HepG2 (cell line): ENCODE results near the gene ARL16. TPM values are rescaled to one million over a fixed set of nuclear protein-coding genes. Genes with fewer than 3 reads are reported as not detected.

Source experiments
- DNMT3B ChIP-seq: conservative IDR thresholded peaks from 2 replicates; pipeline ENCODE4 v1.6.1; 2016; ENCODE audit warnings: missing biosample characterization, control low read depth
- FOXA3 ChIP-seq: IDR thresholded peaks from 2 replicates; pipeline ENCODE4 v1.6.1; 2016; ENCODE audit warnings: missing genetic modification reagents, missing compliant biosample characterization
- HNRNPLL ChIP-seq: fragments of 200-400 bp; formaldehyde crosslinking; IDR thresholded peaks from 2 replicates; pipeline ENCODE4 v1.6.1; 2017; ENCODE audit warnings: mild to moderate bottlenecking, low read depth, low read length; ENCODE audit not compliant: poor library complexity, severe bottlenecking
- MAZ ChIP-seq, 2 experiments: sonication (generic) in 1 of 2; formaldehyde crosslinking in 1 of 2; IDR thresholded peaks; 2 replicates each; pipeline versions ENCODE4 v1.5.0 to v1.6.1; 2012 to 2020; ENCODE audit warnings: low read depth in 2 of 2, mild to moderate bottlenecking in 2 of 2, borderline replicate concordance in 1 of 2, improper control_type of control experiment in 1 of 2, low read length in 1 of 2, missing genetic modification reagents in 1 of 2, moderate library complexity in 1 of 2
- NPAS2 ChIP-seq: sonication (generic); formaldehyde crosslinking; IDR thresholded peaks from 2 replicates; pipeline ENCODE4 v1.8.0; 2022; ENCODE audit warnings: mild to moderate bottlenecking, missing genetic modification reagents, borderline replicate concordance
- PAX8 ChIP-seq: sonication (generic); formaldehyde crosslinking; IDR thresholded peaks from 2 replicates; pipeline ENCODE4 v1.8.0; 2022; ENCODE audit warnings: mild to moderate bottlenecking, missing genetic modification reagents, borderline replicate concordance
- SYNCRIP ChIP-seq: fragments of 200-400 bp; formaldehyde crosslinking; IDR thresholded peaks from 2 replicates; pipeline ENCODE4 v1.6.1; 2018; ENCODE audit warnings: mild to moderate bottlenecking, low read depth, low read length; ENCODE audit not compliant: insufficient read depth
- ZBTB8A ChIP-seq: sonication (generic); formaldehyde crosslinking; IDR thresholded peaks from 2 replicates; pipeline ENCODE4 v1.4.0; 2020; ENCODE audit warnings: mild to moderate bottlenecking, low read depth, missing genetic modification reagents, borderline replicate concordance
- ZFP91 ChIP-seq: sonication (generic); formaldehyde crosslinking; IDR thresholded peaks from 2 replicates; pipeline ENCODE4 v1.9.0; 2022; ENCODE audit warnings: missing genetic modification reagents, mild to moderate bottlenecking, borderline replicate concordance
- ZKSCAN8 ChIP-seq: IDR thresholded peaks from 2 replicates; pipeline ENCODE4 v1.6.1; 2016; ENCODE audit warnings: borderline replicate concordance, missing genetic modification reagents, missing compliant biosample characterization
- ZNF136 ChIP-seq: sonication (generic); formaldehyde crosslinking; IDR thresholded peaks from 2 replicates; pipeline ENCODE4 v1.8.1; 2022; ENCODE audit warnings: low read depth, mild to moderate bottlenecking, moderate library complexity, missing genetic modification reagents
- ZNF30 ChIP-seq: sonication (generic); formaldehyde crosslinking; IDR thresholded peaks from 2 replicates; pipeline ENCODE4 v1.5.0; 2020; ENCODE audit warnings: mild to moderate bottlenecking, missing genetic modification reagents
- ZSCAN22 ChIP-seq: sonication (generic); formaldehyde crosslinking; IDR thresholded peaks from 2 replicates; pipeline ENCODE4 v1.4.0; 2020; ENCODE audit warnings: mild to moderate bottlenecking, missing genetic modification reagents
- polyA plus RNA-seq, 8 experiments: library from polyadenylated mRNA; depleted of rRNA in 3 of 8; stranded (reverse) in 7 of 8; unstranded in 1 of 8; fragments of >200 nt; fragmentation: Illumina TruSeq in 4 of 8; extraction: Trizol in 4 of 8; gene quantifications; 2 replicates each; pipeline versions ENCODE4 v1.2.1 to v1.2.3, GENCODE V29; 2011 to 2016; ENCODE audit warnings: low read depth in 4 of 8, missing spikeins in 1 of 8, mixed read lengths in 1 of 8; ENCODE audit not compliant: insufficient read depth in 1 of 8
- total RNA-seq, 5 experiments: library from RNA; depleted of rRNA; stranded (reverse); fragments of >200 nt; fragmentation: Illumina TruSeq; extraction: Trizol; gene quantifications; 2 replicates each; pipeline ENCODE4 v1.2.3, GENCODE V29; 2016; ENCODE audit warnings: low read depth in 1 of 5
- TF ChIP-seq, protein P1 (sequence below): sonication (generic); formaldehyde crosslinking; IDR thresholded peaks from 2 replicates; pipeline ENCODE4 v1.8.0; 2022; ENCODE audit warnings: mild to moderate bottlenecking, missing genetic modification reagents
- TF ChIP-seq, protein P2 (sequence below): IDR thresholded peaks from 2 replicates; pipeline ENCODE4 v1.6.1; 2018; ENCODE audit warnings: missing genetic modification reagents
- TF ChIP-seq, protein P3 (sequence below): sonication (generic); formaldehyde crosslinking; IDR thresholded peaks from 2 replicates; pipeline ENCODE4 v1.4.0; 2020; ENCODE audit warnings: missing genetic modification reagents
- TF ChIP-seq, protein P4 (sequence below): sonication (generic); formaldehyde crosslinking; IDR thresholded peaks from 2 replicates; pipeline ENCODE4 v1.4.0; 2020; ENCODE audit warnings: missing genetic modification reagents, borderline replicate concordance

Gene ARL16
- total and polyA plus RNA-seq, 2 of the 13 experiments (the other 11 are each of a cell fraction or from before 2014, with no cell fraction given) = 20.8 to 30.8 TPM

- TF ChIP-seq, protein P1, sequence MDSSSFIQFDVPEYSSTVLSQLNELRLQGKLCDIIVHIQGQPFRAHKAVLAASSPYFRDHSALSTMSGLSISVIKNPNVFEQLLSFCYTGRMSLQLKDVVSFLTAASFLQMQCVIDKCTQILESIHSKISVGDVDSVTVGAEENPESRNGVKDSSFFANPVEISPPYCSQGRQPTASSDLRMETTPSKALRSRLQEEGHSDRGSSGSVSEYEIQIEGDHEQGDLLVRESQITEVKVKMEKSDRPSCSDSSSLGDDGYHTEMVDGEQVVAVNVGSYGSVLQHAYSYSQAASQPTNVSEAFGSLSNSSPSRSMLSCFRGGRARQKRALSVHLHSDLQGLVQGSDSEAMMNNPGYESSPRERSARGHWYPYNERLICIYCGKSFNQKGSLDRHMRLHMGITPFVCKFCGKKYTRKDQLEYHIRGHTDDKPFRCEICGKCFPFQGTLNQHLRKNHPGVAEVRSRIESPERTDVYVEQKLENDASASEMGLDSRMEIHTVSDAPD (CRISPR knock-in tag) = no peak
- TF ChIP-seq ZSCAN22 (CRISPR knock-in tag) = no peak
- TF ChIP-seq, protein P2, sequence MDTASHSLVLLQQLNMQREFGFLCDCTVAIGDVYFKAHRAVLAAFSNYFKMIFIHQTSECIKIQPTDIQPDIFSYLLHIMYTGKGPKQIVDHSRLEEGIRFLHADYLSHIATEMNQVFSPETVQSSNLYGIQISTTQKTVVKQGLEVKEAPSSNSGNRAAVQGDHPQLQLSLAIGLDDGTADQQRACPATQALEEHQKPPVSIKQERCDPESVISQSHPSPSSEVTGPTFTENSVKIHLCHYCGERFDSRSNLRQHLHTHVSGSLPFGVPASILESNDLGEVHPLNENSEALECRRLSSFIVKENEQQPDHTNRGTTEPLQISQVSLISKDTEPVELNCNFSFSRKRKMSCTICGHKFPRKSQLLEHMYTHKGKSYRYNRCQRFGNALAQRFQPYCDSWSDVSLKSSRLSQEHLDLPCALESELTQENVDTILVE = peak; percentile 94; the same call in 1 of the 2 replicates
- TF ChIP-seq ZNF30 = no peak
- TF ChIP-seq ZKSCAN8 (CRISPR knock-in tag) = peak; percentile 84; the same call in 1 of the 2 replicates
- TF ChIP-seq NPAS2 = no peak
- no peak for TF ChIP-seq SYNCRIP
- TF ChIP-seq PAX8 (CRISPR knock-in tag) = no peak
- TF ChIP-seq ZFP91 (CRISPR knock-in tag) = peak; percentile 71
- no peak for TF ChIP-seq DNMT3B
- TF ChIP-seq, protein P3, sequence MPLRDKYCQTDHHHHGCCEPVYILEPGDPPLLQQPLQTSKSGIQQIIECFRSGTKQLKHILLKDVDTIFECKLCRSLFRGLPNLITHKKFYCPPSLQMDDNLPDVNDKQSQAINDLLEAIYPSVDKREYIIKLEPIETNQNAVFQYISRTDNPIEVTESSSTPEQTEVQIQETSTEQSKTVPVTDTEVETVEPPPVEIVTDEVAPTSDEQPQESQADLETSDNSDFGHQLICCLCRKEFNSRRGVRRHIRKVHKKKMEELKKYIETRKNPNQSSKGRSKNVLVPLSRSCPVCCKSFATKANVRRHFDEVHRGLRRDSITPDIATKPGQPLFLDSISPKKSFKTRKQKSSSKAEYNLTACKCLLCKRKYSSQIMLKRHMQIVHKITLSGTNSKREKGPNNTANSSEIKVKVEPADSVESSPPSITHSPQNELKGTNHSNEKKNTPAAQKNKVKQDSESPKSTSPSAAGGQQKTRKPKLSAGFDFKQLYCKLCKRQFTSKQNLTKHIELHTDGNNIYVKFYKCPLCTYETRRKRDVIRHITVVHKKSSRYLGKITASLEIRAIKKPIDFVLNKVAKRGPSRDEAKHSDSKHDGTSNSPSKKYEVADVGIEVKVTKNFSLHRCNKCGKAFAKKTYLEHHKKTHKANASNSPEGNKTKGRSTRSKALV (CRISPR knock-in tag) = no peak; the same call in 1 of the 2 replicates
- peak; percentile 79 for TF ChIP-seq HNRNPLL
- no peak for TF ChIP-seq ZNF136
- TF ChIP-seq FOXA3 (CRISPR knock-in tag) = peak; percentile 80
- peak; percentile 85; the same call in 1 of the 2 replicates for TF ChIP-seq MAZ (IDR thresholded peaks at IDR 0.05; ENCODE audit: borderline replicate concordance, low read depth, low read length)
- peak; percentile 86 for TF ChIP-seq MAZ (CRISPR knock-in tag; IDR thresholded peaks at IDR 0.05; ENCODE audit: low read depth)
- TF ChIP-seq, protein P4, sequence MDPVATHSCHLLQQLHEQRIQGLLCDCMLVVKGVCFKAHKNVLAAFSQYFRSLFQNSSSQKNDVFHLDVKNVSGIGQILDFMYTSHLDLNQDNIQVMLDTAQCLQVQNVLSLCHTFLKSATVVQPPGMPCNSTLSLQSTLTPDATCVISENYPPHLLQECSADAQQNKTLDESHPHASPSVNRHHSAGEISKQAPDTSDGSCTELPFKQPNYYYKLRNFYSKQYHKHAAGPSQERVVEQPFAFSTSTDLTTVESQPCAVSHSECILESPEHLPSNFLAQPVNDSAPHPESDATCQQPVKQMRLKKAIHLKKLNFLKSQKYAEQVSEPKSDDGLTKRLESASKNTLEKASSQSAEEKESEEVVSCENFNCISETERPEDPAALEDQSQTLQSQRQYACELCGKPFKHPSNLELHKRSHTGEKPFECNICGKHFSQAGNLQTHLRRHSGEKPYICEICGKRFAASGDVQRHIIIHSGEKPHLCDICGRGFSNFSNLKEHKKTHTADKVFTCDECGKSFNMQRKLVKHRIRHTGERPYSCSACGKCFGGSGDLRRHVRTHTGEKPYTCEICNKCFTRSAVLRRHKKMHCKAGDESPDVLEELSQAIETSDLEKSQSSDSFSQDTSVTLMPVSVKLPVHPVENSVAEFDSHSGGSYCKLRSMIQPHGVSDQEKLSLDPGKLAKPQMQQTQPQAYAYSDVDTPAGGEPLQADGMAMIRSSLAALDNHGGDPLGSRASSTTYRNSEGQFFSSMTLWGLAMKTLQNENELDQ = peak; percentile 21; the same call in 1 of the 2 replicates
- no peak for TF ChIP-seq ZBTB8A
These were observed 46.9 kb downstream of the ARL16 start, which contains the start of the genes NPLOC4 and TSPAN10 (continued) for GRCh38 chr17:81636505-81637288.
